CD4-positive, CD25-positive, alpha-beta regulatory T cell (primary cell): ENCODE data around the gene GLIPR2. TPM values are rescaled to one million over a fixed set of nuclear protein-coding genes. Genes with fewer than 3 reads are reported as not detected.
"Not testable (repeated sequence)": the region's sequence is repeated elsewhere in the genome, so short reads cannot be mapped to it uniquely, and the experiment has no call there.

ENCODE experiments used
- ATAC-seq, 2 donors: fragments of 150-1000 bp; cut with Tn5 transposase; one replicate each; pipeline ENCODE4 v1.10.0; 2021; ENCODE audit warnings: low read depth in 2 of 2, moderate number of reproducible peaks in 2 of 2, moderate library complexity in 1 of 2
- DNase-seq, 3 donors: peaks; one replicate each; pipeline versions ENCODE4 v3.0.0 to v3.0.0-alpha.2; 2012 to 2022; ENCODE audit warnings: mixed read lengths in 1 of 3
- H3K27ac ChIP-seq: one replicate; pipeline ENCODE4 v1.7.0; 2013; ENCODE audit warnings: mild to moderate bottlenecking, low read length; ENCODE audit not compliant: insufficient read depth, poor library complexity, severe bottlenecking
- H3K27me3 ChIP-seq: one replicate; pipeline ENCODE4 v1.7.0; 2013; ENCODE audit warnings: low read length; ENCODE audit not compliant: control insufficient read depth, insufficient read depth
- H3K36me3 ChIP-seq: one replicate; pipeline ENCODE4 v1.7.0; 2013; ENCODE audit warnings: mild to moderate bottlenecking, low read length, moderate library complexity; ENCODE audit not compliant: control insufficient read depth, insufficient read depth
- H3K4me1 ChIP-seq: 2 replicates; pipeline ENCODE4 v1.7.0; 2013; ENCODE audit warnings: mild to moderate bottlenecking, low read length; ENCODE audit not compliant: insufficient read depth, control insufficient read depth, poor library complexity, severe bottlenecking
- H3K4me3 ChIP-seq: one replicate; pipeline ENCODE4 v1.7.0; 2013; ENCODE audit warnings: low read depth, mild to moderate bottlenecking, low read length, moderate library complexity
- H3K9me3 ChIP-seq, 2 experiments: 1 replicate in 1 of 2; 2 replicates in 1 of 2; pipeline ENCODE4 v1.7.0; 2013; ENCODE audit warnings: low read length in 2 of 2, mild to moderate bottlenecking in 1 of 2, moderate library complexity in 1 of 2; ENCODE audit not compliant: control insufficient read depth in 2 of 2
- H3K27ac Mint-ChIP-seq, 3 donors: one replicate each; pipeline ENCODE4 v1.8.0; 2020 to 2022; ENCODE audit warnings: mild to moderate bottlenecking in 3 of 3, mixed read lengths in 3 of 3, moderate library complexity in 2 of 3
- H3K27me3 Mint-ChIP-seq: one replicate; pipeline ENCODE4 v1.8.0; 2022; ENCODE audit warnings: mild to moderate bottlenecking, mixed read lengths
- H3K36me3 Mint-ChIP-seq: one replicate; pipeline ENCODE4 v1.8.0; 2020; ENCODE audit warnings: mixed read lengths
- H3K4me1 Mint-ChIP-seq, 4 donors: one replicate each; pipeline ENCODE4 v1.8.0; 2020 to 2022; ENCODE audit warnings: mixed read lengths in 4 of 4, mild to moderate bottlenecking in 1 of 4
- H3K4me3 Mint-ChIP-seq, 4 donors: one replicate each; pipeline ENCODE4 v1.8.0; 2020 to 2022; ENCODE audit warnings: mild to moderate bottlenecking in 4 of 4, mixed read lengths in 4 of 4, moderate library complexity in 3 of 4
- H3K9me3 Mint-ChIP-seq, 7 donors: one replicate each; pipeline ENCODE4 v1.8.0; 2020 to 2022; ENCODE audit warnings: mixed read lengths in 7 of 7, mild to moderate bottlenecking in 3 of 7, moderate library complexity in 2 of 7
- polyA plus RNA-seq, 4 donors: library from polyadenylated mRNA; unstranded; fragments of 300-500 nt; fragmentation: Illumina TruSeq; gene quantifications; one replicate each; pipeline ENCODE4 v1.2.3, GENCODE V29; 2021
- total RNA-seq: library from RNA; stranded (reverse); gene quantifications from one replicate; pipeline ENCODE4 v1.2.3, GENCODE V29; 2022

GLIPR2 gene
- total and polyA plus RNA-seq, 5 donors from 2014 or later: 55.7 to 175 (median 117) TPM

- H3K4me1 Mint-ChIP-seq: peaks cover 5 to 33% (median 23%) of the 10 kb centered on the region in 4 donors
- Histone ChIP-seq H3K9me3 (no peaks in the 10 kb centered on the region), H3K4me3 (no peak overlapping the region), H3K27me3 (no peaks in the 10 kb centered on the region), H3K4me1 (peaks cover 17% of the 10 kb centered on the region), H3K36me3 (peaks cover 4% of the 10 kb centered on the region), H3K27ac (no peak overlapping the region)
- H3K4me3 Mint-ChIP-seq: no peak overlapping the region
- H3K27me3 Mint-ChIP-seq: peaks cover 4% of the 10 kb centered on the region
- peaks cover 13% of the 10 kb centered on the region for H3K36me3 Mint-ChIP-seq
- ATAC-seq: no peak
- DNase-seq: no peak
- no peaks in the 10 kb centered on the region for H3K9me3 Mint-ChIP-seq
- H3K27ac Mint-ChIP-seq: peak overlapping the region in 2 of 3 donors; percentile 16 to 56
Observed at GRCh38 chr9:36125062-36125855, 11.3 kb upstream of the GLIPR2 start.

GRCh38 chr9:36126016-36126730 lies 10.4 kb upstream of the GLIPR2 start:
- peaks cover 17% of the 10 kb centered on the region for H3K4me1 ChIP-seq
- Mint-ChIP-seq H3K36me3 (peaks cover 13% of the 10 kb centered on the region), H3K27ac (peak overlapping the region in 2 of 3 donors; percentile 29 to 42), H3K4me1 (peaks cover 5 to 33% (median 23%) of the 10 kb centered on the region in 4 donors), H3K27me3 (peaks cover 4% of the 10 kb centered on the region), H3K4me3 (no peak overlapping the region), H3K9me3 (no peaks in the 10 kb centered on the region)
- peaks cover 4% of the 10 kb centered on the region for H3K36me3 ChIP-seq
- H3K27me3 ChIP-seq: no peaks in the 10 kb centered on the region
- ATAC-seq (no peak), DNase-seq (no peak)
- H3K9me3 ChIP-seq: no peaks in the 10 kb centered on the region
- H3K4me3 ChIP-seq: no peak overlapping the region
- no peak overlapping the region for H3K27ac ChIP-seq

GRCh38 chr9:36127652-36128244 lies 8.8 kb upstream of the GLIPR2 start:
- no peak overlapping the region for H3K4me3 ChIP-seq
- H3K4me3 Mint-ChIP-seq: no peak overlapping the region
- H3K27ac ChIP-seq: no peak overlapping the region
- H3K36me3 ChIP-seq: peaks cover 3% of the 10 kb centered on the region
- H3K27me3 ChIP-seq: no peaks in the 10 kb centered on the region
- ATAC-seq (peak in 1 of 2 donors; percentile 67), DNase-seq (no peak)
- H3K9me3 Mint-ChIP-seq: no peaks in the 10 kb centered on the region
- H3K9me3 ChIP-seq: no peaks in the 10 kb centered on the region
- H3K4me1 Mint-ChIP-seq: peaks cover 5 to 33% (median 20%) of the 10 kb centered on the region in 4 donors
- H3K36me3 Mint-ChIP-seq: peaks cover 4% of the 10 kb centered on the region
- peak overlapping the region in 2 of 3 donors; percentile 21 to 65 for H3K27ac Mint-ChIP-seq
- H3K4me1 ChIP-seq: peaks cover 17% of the 10 kb centered on the region
- H3K27me3 Mint-ChIP-seq: peaks cover 10% of the 10 kb centered on the region

- H3K9me3 ChIP-seq: no peaks in the 10 kb centered on the region
- Mint-ChIP-seq H3K4me1 (peaks cover 5 to 33% (median 20%) of the 10 kb centered on the region in 4 donors), H3K9me3 (no peaks in the 10 kb centered on the region), H3K4me3 (no peak overlapping the region), H3K27me3 (peaks cover 10% of the 10 kb centered on the region), H3K36me3 (no peaks in the 10 kb centered on the region), H3K27ac (peak overlapping the region in 2 of 3 donors; percentile 53 to 65)
- DNase-seq: no peak
- no peak for ATAC-seq
- no peak overlapping the region for H3K27ac ChIP-seq
- H3K4me3 ChIP-seq: no peak overlapping the region
- H3K36me3 ChIP-seq: no peaks in the 10 kb centered on the region
- H3K4me1 ChIP-seq: peaks cover 17% of the 10 kb centered on the region
- H3K27me3 ChIP-seq: no peaks in the 10 kb centered on the region
Observed at GRCh38 chr9:36128349-36128748, 8.2 kb upstream of the GLIPR2 start.

GRCh38 chr9:36129139-36129538 lies 7.4 kb upstream of the GLIPR2 start:
- Mint-ChIP-seq H3K4me3 (no peak overlapping the region), H3K9me3 (no peaks in the 10 kb centered on the region), H3K27me3 (peaks cover 10% of the 10 kb centered on the region), H3K4me1 (peaks cover 5 to 33% (median 20%) of the 10 kb centered on the region in 4 donors), H3K36me3 (no peaks in the 10 kb centered on the region), H3K27ac (peak overlapping the region in 1 of 3 donors; percentile 49)
- Histone ChIP-seq H3K4me1 (peaks cover 17% of the 10 kb centered on the region), H3K9me3 (no peaks in the 10 kb centered on the region), H3K27me3 (no peaks in the 10 kb centered on the region), H3K4me3 (no peak overlapping the region), H3K36me3 (no peaks in the 10 kb centered on the region), H3K27ac (no peak overlapping the region)
- ATAC-seq (no peak), DNase-seq (no peak)

- H3K27ac ChIP-seq, H3K27ac Mint-ChIP-seq, H3K9me3 ChIP-seq, H3K36me3 ChIP-seq, H3K27me3 ChIP-seq, DNase-seq, H3K27me3 Mint-ChIP-seq, H3K36me3 Mint-ChIP-seq, ATAC-seq, H3K9me3 Mint-ChIP-seq, H3K4me3 ChIP-seq: not testable (repeated sequence)
- peaks cover 17% of the 10 kb centered on the region for H3K4me1 ChIP-seq
- H3K4me1 Mint-ChIP-seq: peaks cover 10 to 28% (median 19%) of the 10 kb centered on the region in 4 donors
- H3K4me3 Mint-ChIP-seq: peak overlapping the region in 1 of 4 donors; percentile 58
Observed at GRCh38 chr9:36131666-36132065, 4.9 kb upstream of the GLIPR2 start.

- Mint-ChIP-seq H3K9me3 (no peaks in the 10 kb centered on the region), H3K27ac (no peak overlapping the region), H3K27me3 (peaks cover 10% of the 10 kb centered on the region), H3K4me3 (peak overlapping the region in 1 of 4 donors; percentile 58), H3K4me1 (peaks cover 9 to 26% (median 16%) of the 10 kb centered on the region in 4 donors), H3K36me3 (no peaks in the 10 kb centered on the region)
- DNase-seq (no peak), ATAC-seq (no peak)
- Histone ChIP-seq H3K36me3 (no peaks in the 10 kb centered on the region), H3K27me3 (no peaks in the 10 kb centered on the region), H3K9me3 (no peaks in the 10 kb centered on the region), H3K27ac (no peak overlapping the region), H3K4me3 (no peak overlapping the region), H3K4me1 (peaks cover 18% of the 10 kb centered on the region)
Observed at GRCh38 chr9:36132086-36132485, 4.4 kb upstream of the GLIPR2 start.
